Measurements from ENCODE around the gene ADGRD1.

The ADGRD1 gene

DNA sequence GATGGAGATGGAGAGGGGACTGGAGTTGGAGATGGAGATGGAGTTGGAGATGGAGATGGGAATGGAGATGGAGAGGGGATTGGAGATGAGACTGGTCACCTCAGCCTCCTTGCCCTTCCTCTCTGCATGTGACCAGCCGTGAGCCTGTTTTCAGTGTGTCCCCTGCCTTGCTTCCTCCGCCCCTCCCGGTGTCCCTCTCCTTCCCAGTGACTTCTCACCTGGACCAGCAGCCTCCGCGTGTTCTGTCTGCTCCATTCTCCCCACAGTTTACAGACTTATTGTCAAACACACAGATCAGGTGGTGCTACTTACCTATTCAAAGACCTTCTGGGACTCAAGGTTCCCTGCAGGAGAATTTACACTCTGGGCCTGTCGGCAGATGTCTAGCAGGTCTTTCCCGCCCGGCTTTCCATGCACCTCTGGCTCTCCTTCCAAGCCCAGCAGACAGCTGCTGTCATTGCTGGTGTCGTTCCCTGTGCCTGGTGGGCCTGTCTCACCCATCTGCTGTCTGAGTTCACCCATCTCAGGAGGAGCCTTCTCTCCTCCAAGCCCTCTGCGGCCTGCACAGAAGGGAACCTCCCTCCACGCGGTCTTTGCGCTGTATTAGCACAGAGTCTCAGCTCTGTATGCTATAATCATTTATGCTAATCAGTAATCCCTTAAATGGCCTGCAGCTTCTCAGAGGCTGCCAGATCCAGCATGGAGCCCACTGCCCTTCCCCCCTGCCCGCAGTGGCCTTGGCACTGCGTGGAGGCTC, 62.1 kb downstream of the ADGRD1 start:
- DNase-seq = peak in 4 of 10 donors; percentile 3 to 63 (median 40)
- intact Hi-C loops (cut with DNase I) = no loop called here

DNA sequence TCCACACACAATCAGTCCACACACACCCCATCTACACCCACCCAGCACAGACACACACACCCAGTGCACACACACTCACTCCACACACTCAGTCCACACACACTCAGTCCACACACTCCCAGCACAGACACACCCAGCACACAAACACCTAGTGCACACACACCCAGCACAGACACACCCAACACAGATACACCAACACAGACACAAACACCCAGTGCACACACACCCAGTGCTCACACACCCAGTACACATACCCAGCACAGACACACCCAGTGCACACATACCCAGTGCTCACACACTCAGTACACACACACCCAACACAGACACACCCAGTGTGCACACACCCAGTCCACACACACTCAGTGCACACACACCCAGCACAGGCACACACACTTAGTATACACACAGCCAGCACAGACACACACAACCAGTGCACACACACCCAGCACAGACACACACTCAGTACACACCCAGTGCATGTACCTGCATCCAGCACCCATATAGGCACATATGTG, 63.8 kb downstream of the ADGRD1 start:
- no peak for DNase-seq
- intact Hi-C loops (cut with DNase I) = no loop called here

DNA sequence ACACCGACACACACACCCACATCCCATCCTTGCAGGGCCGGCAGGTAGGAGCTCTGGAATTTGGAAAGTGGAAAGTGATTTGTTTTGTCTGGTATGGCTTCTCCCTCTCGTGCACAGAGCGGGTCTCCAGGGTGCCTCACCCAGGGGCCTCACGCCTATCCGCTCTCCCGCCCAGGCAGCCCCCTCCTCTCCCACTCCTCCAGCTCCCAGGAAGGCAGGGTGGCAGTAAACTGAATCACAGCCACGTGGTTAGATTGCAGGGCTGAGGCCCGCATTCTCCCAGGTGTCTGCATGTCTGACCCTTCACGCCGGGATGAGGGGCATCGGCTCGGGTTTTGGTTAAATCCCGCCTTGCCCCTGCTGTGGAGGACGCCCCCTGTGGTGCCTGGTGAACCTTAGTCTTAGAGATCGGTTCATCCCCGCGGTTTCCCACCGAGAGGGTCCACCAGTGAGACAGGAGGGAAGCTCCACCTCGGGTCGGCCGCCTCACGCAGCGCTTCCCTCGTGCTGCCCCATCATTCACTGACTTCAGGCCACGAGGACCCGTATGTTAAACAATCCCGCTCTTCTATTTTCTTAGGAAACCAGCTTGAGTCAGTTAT, 64.4 kb downstream of the ADGRD1 start:
- DNase-seq = peak in 2 of 10 donors; percentile 1 to 76
- intact Hi-C loops (cut with DNase I) = no loop called here

DNA sequence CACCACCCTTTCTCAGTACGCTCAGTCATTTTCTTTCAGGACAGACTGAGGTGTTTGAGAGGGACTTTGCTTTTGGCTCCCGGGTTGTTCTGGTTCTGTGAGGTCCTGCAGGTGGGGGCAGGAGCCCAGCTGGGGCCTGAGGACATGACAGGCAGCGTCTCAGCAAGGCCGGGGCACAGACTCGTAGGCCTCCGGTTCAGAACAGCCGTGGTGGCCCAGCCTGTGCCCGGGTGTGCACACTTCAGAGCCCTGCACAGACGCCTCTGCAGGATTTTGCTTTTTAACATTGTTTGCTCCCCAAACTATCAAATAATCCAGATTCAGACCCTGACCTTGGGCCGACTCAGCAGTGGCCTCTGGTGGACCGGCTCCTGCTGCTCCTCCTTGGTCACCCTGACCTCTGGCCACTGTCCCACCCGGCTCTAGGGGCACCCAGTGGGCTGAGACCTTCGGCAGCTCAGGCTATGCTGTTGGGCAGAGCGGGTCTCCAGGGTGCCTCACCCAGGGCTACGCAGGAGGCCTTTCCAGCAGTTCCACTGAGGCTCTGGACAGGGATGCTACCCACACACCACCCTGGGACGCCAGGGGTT, 65.2 kb downstream of the ADGRD1 start:
- DNase-seq = peak in 2 of 10 donors; percentile 3 to 75
- intact Hi-C loops (cut with DNase I) = no loop called here

DNA sequence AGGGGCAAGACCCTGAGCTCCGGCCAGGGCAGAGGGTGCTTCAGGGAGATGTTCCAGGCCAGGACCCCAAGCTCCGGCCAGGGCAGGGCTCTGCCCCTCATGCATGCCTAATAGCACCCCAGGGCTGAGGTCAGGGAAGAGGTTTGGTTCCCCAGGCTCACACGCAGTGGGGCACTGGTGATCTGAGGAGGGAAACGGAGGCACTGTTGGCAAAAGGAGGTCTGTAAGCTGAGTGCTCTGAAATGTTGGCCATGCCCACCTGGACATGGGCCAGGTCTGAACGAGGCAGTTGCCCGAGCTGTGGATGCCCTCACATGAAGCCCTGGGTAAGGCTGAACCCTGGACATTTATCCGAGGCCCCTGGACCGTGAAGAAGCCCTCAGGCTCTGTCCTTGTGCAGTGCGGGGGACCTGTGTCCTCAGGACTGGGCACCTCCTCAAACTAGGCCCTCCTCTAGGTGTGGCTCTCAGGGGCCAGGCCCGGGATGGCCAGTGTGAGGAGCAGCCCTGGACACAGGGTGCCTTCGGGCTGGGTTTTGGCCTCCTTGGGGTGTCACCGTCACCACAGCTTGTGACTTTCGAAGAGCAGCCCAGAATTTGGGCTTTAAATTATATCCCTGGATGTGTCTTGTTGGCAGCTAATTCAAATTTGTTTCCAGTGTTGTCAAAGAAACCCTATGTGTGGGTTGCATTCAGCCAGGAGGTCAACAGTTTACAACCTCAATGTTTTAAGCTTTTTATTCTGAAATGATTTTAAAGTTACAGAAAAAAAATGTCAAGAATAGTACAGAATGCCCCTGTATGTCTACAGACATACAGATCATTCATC, 66.8 kb downstream of the ADGRD1 start:
- peak in 2 of 10 donors; percentile 1 to 72 for DNase-seq
- intact Hi-C loops (cut with DNase I) = no loop called here

DNA sequence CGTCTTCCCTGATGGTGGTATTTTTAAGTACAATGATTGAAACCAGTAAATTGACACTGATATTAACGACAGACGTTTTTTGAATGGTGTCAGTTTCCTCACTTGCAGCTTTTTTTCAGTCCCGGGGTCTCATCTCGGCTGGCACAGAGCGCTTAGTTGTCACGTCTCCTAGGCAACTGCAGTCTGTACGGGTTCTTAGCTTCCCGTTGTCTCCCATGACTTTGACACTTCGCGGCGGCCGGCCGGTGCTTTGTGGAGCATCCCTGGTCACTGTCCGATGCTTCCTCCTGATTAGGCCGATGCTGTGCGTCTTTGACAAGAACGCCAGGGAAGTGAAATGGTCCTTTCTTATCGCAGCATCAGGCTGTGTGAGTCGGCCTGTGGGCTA, 67.4 kb downstream of the ADGRD1 start:
- DNase-seq = peak in 1 of 10 donors; percentile 66
- intact Hi-C loops (cut with DNase I) = no loop called here

DNA sequence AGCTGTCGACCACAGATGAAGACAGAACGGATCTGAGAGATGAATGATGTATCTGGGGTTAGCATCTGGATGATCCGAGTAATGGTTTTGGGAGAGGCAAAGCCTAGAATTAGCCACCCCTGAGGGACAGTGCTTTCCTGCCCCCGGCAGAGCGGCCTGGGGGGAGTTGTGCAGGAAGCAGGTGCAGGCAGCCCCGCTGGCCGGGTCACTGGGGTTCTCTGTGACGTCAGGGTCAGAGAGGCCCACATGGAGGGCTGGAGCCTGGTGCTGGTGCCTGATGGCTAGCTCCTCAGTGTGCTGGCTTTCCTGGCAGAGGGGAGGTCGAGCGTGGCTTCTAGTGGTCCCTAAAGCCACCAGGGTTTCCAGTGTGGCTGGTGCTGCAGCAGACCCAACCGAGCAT, 70.3 kb downstream of the ADGRD1 start:
- DNase-seq = peak in 1 of 10 donors; percentile 61
- intact Hi-C loops (cut with DNase I) = no loop called here

DNA sequence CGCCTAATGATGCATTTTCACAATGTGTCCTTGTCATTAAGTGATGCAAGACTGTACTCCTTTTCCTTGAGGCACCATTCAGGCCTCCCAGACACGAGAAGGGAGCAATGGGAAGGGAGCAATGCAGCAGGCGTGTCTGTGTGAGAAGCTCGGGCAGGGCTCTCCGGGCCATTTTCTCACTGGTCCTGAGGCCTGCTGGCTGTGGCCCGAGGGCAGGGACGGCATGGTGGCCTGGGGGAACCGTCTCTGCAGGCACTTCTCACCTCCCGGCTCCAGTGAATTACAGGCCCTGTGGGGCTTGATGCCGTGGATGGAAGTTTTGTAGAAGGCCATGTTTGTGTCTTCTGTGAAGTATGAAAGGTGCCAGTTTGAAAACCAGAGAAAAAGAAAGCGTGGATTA, 71.0 kb downstream of the ADGRD1 start:
- intact Hi-C loops (cut with DNase I) = no loop called here
- DNase-seq = peak in 2 of 10 donors; percentile 23 to 67

DNA sequence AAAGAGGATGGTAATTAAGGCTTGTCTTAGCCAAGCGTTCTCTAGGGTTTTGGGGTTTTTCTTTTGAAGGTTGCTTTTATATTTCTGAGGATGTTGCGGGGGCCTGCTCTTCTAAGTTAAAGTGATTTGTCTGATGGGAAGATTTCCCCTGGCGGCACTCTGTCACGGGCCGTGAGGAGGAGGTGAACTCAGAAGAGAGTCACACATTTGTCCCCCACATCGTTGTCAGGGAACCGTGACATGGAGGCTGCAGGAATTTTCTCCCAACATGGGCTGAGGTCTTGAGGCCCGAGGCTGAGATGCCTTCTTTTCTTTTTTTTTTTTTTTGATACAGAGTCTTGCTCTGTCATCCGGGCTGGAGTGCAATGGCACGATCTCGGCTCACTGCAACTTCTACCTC, 71.5 kb downstream of the ADGRD1 start:
- intact Hi-C loops (cut with DNase I) = no loop called here
- DNase-seq = peak in 1 of 10 donors; percentile 59

DNA sequence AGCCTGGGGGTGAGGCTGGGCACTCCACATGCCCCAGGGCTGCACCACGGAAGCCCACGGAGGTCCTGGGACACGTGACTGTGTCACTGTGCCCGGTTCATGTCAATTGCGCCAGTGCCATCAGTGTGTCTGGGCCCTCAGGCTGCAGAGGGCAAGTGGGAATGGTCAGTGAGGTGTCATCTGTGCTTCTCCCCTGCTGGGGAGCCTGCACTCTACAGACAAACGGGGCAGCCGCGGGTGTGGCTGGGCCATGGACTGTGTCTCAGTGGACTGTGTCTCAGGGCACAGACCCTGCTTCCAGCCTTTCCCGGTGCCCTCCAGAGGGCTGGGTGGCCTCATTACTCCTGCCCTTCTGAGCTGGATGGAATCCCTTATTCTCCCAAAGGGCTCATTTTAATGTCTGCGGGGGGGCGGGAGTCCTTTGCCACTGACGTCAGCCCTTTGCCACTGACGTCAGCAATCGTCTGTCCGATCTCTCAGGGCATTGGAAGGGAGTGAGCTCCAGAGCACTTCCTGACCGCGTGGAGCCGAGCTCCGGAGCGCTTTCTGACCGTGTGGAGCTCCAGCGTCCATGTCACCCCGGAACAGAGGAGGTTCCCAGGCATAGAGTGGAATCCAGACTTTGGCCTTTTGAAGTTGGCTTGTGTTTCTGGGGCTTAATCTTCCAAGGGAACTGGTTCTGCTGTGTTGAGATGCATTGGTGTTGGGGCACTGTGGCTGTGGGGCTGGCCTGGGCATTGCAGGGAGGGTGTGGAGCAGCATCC, 72.4 kb downstream of the ADGRD1 start:
- DNase-seq = peak in 1 of 10 donors; percentile 73
- intact Hi-C loops (cut with DNase I) = no loop called here

DNA sequence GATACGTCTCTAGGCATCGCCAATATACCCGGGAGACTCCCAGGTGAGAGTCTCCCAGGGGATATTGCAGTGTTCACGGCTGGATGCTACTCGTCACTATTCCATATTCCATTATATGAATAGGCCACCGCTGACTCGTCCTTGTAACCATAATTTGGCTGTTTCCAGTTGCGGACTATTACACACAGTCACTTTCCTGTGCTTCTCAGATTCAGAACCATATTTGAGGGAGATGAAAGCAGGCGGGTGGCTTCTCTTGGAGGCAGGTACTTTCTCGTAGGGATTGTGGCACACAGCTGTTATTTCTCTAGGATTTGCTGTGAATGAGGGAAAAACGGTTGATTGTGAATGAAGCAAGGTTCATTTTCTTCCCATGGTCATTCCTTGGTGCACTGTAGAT, 73.0 kb downstream of the ADGRD1 start:
- no peak for DNase-seq
- intact Hi-C loops (cut with DNase I) = no loop called here

DNA sequence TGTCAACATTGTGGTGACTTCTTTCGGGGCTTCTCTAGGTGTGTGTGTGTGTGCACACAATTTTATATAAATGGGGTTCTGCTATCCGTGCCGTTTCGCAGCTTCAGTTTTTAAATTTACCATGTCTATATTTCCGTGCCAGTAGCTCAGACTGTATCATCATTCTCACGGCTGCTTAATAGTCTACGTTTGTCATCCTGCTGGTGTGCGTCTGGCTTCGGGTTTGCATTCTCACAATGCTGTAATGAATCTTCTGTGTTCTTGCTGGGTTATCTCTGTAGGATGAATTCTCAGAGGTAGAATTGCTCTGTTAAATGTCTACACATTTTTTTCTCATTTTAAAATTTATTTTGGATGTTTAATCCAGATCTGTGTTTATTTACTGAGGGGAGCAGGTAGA, 73.6 kb downstream of the ADGRD1 start:
- intact Hi-C loops (cut with DNase I) = no loop called here
- DNase-seq = no peak

DNA sequence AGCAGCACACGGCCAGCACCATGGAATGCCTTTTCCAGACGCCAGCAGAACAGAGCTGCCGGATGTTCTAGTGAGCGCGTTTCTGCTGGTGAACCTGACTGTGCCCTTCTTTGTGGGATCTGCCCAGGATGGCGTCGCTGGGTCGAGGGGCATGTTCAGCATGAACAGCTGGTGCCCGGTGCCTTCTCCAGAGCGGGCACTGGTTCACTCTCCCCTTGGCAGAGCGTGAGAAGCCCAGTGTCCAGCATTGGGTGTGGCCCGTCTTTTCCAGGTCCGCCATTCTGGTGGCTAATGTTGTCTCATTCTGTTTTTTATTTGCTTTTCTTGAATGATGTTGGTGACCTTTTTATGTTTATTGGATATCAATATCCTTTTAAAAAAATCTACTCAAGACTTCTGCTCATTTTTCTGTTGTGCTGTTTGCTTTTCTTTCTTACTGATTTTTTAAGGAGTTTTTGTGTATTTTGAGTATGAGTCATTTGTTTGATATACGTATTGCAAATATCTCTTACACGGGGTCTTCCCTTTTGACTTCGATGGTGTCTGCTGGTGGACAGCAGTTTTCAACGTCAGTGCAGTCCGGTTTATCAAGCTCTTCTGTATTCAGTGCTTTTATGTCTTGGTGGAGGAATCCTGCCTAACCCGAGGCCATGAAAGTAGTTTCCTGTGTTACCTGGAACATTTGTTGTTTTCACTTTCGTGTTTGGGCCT, 74.3 kb downstream of the ADGRD1 start:
- DNase-seq = no peak
- intact Hi-C loops (cut with DNase I) = no loop called here

DNA sequence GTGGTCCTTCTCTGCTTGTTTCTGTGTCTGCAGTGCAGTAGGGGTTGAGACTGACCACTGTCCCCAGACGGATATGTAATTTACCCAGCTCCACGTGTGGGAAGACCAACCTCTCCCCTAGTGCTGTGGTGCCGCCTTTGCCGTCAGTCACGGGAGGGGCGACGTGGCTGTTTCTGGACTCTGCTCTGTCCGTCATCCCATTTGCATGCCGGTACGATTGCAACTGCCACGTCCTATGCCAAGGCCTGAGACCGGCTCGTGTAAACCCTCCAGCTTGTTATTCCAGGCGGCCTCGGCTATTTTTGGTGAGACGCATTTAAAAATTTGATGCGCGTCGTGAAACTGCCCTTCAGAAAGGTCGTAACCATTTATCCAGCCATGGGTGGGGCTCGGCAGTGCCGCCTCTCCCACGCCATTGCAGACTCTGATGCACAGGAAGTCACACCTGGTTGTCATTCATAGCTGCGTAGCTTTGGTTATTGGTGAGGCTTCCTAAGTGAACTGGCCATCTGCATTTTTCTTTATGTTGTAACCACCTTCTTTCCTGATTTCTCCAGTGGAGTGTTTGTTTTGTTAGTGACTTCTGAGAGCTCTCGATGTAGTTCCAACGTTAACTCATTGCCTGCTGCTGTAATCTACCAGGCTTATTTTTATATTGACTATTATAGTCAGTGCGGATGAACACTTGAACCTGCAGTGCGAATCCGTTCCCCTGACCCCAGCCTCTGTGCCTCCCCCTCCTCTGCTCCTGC, 75.1 kb downstream of the ADGRD1 start:
- no peak for DNase-seq
- intact Hi-C loops (cut with DNase I) = no loop called here

DNA sequence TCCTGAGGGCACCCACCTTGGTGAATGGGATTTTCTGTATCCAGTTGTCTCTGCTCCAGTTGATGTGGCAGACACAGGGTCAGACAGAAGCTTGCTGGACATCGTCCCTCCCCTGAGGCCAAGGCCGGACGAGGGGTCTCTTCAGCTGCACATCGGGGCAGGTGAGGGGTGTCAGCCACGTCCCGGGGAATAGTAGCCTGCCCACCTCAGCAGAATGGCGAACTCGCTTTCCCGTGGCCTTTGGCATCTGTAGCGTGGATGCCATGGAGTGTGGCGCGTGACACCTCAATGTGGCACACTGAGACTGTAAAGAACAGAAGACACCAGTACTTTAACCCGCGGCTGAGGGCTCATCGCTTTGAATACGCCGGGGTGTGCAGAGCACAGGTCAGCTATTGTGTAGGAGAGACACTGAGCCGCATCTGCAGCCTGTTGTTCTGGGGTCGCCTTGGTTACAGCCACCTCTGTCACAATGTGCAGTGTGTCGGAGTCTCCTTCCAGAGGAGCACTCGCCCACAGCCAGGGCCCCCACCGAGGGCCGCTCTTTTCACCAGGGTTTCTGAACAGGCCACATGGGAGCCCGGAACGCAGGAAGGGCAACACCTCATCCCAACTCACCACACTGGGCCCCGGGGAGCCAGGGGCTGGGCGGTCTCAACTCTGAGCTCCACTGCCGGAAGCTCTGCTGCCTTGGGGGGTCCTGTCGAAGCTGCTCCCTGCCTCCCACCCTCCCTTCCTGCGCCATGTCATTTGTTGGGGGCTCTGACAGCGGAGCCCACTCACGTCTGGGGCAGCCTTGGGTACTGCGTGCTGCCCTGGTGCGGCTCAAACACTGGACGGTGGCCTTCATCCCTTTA, 77.0 kb downstream of the ADGRD1 start:
- peak in 2 of 10 donors; percentile 71 to 81 for DNase-seq
- intact Hi-C loops (cut with DNase I) = no loop called here

DNA sequence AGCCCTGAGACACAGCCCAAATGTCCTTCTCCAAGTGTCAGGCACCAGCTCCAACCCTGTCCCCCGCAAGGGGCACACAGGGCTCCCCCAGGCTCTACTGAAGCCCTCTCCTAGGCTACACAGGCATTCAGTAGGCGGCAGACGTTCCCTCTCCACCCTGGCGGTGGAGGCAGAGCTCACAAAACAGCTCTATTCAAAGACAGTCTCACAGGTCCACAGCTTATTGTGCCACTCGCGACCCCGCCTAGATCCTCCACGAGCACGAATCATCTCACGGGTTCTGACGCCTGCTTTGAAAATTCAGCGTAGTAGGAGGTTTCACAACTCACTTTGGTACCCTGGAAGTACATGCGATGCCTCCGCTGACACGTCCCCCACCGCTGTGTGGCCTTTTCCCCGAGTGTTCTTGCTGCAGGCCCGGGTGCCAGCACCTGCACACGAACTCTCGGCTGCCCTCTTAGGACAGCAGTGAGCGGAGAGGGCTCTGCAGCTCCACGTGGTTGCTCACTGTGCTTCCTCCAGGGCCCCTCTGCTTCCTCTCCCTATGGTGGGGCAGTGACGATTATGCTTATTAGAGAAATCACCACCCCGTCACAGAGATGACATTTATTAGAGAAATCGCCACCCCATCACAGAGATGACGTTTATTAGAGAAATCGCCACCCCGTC, 78.5 kb downstream of the ADGRD1 start:
- DNase-seq = peak in 1 of 10 donors; percentile 73
- intact Hi-C loops (cut with DNase I) = no loop called here

DNA sequence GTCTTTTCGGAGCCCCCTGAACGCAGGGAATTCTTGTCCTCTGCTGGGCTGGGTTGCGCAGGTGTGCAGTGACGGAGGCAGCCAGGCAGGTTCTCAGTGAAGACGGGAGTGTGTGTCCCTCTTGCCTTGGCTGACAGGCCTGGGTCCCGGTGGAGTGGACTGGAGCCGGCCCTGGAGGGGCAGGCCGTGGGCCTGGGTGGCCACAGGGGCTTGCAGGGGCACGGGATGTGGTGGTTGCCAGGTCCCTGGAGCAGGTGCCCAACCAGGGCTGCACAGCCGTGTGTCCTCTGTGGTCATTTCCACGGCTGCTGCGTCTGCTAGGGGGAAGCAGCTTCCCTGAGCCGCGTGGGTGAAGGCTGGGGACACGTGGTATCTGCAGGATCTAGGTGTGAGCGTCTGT, 79.8 kb downstream of the ADGRD1 start:
- no peak for DNase-seq
- intact Hi-C loops (cut with DNase I) = no loop called here

Data from posterior cingulate gyrus (tissue), 11 donors.